PC-3 (cell line): Measurements from ENCODE around the gene CD82.

Experiments used
- EZH2 ChIP-seq: fragments of 300-600 bp; sonication (generic); IDR thresholded peaks from one replicate; pipeline ENCODE4 v1.6.1; 2017; ENCODE audit warnings: antibody characterized with exemption, mild to moderate bottlenecking, low read length; ENCODE audit not compliant: unreplicated experiment
- EZH2phosphoT487 ChIP-seq: fragments of 300-600 bp; sonication (generic); IDR thresholded peaks from 2 replicates; pipeline ENCODE4 v1.6.1; 2018; ENCODE audit warnings: mild to moderate bottlenecking, antibody characterized with exemption, low read length, borderline replicate concordance
- TF ChIP-seq, protein P1 (sequence below): fragments of 300-600 bp; sonication (generic); conservative IDR thresholded peaks from 2 replicates; pipeline ENCODE4 v1.5.1; 2017; ENCODE audit warnings: antibody characterized with exemption, low read depth, mild to moderate bottlenecking, low read length

DNA sequence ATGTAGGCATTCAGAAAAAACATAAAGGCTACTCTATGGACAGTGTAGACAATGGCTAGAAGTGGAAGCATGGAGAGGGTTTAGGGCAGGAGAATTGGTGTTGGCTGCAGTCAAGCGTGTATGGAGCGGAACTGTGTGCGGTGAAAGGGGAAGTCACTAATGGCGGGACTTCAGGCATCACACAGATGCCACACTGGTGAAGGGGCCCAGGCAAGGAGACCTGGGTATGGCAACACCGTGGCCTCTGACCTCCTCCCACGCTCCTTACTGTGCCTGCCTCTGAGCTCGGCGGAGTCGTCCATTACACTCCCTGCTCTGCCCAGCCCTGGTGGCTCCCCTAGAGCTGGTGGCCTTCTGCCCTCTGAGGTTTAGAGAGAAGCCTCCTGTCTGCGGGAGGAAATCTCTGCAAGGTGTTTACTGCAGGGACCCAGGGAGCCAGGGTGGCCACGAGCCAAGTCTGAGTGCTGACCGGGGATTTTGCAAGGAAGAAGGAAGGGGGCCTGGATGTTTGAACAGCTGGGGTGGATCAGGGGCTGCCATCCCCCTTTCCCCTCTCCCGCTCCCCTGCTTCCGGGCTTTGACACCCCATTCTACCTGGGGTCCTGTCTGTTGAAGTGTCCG, 86.2 kb downstream of the CD82 start:
- TF ChIP-seq, protein P1, sequence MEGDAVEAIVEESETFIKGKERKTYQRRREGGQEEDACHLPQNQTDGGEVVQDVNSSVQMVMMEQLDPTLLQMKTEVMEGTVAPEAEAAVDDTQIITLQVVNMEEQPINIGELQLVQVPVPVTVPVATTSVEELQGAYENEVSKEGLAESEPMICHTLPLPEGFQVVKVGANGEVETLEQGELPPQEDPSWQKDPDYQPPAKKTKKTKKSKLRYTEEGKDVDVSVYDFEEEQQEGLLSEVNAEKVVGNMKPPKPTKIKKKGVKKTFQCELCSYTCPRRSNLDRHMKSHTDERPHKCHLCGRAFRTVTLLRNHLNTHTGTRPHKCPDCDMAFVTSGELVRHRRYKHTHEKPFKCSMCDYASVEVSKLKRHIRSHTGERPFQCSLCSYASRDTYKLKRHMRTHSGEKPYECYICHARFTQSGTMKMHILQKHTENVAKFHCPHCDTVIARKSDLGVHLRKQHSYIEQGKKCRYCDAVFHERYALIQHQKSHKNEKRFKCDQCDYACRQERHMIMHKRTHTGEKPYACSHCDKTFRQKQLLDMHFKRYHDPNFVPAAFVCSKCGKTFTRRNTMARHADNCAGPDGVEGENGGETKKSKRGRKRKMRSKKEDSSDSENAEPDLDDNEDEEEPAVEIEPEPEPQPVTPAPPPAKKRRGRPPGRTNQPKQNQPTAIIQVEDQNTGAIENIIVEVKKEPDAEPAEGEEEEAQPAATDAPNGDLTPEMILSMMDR = no peak
- TF ChIP-seq EZH2 (no peak), EZH2phosphoT487 (no peak)
